ENCODE data around the gene SHROOM3.

DNA sequence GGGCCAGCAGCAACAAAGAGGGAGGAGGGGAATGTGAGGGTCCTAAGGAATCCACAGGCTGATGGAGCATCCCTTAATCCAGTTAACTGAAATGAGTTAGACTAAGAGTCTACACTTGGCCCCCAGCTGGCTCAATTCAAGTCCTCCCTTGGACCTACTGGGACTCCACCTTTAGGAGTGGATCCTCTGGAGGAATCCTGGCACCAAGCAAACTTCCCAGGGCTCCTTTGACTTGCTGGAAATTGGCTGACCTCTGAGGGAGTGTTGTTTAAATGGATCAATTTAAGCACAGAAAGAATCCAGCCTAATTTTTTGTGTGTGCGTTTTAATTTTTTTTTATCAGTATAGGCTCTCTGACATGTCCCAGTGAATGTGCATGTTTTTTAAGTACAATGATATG, 114.7 kb downstream of the SHROOM3 start:
- no peak for TF ChIP-seq POLR2A (IDR thresholded peaks at IDR 0.05)
- TF ChIP-seq, protein P1, sequence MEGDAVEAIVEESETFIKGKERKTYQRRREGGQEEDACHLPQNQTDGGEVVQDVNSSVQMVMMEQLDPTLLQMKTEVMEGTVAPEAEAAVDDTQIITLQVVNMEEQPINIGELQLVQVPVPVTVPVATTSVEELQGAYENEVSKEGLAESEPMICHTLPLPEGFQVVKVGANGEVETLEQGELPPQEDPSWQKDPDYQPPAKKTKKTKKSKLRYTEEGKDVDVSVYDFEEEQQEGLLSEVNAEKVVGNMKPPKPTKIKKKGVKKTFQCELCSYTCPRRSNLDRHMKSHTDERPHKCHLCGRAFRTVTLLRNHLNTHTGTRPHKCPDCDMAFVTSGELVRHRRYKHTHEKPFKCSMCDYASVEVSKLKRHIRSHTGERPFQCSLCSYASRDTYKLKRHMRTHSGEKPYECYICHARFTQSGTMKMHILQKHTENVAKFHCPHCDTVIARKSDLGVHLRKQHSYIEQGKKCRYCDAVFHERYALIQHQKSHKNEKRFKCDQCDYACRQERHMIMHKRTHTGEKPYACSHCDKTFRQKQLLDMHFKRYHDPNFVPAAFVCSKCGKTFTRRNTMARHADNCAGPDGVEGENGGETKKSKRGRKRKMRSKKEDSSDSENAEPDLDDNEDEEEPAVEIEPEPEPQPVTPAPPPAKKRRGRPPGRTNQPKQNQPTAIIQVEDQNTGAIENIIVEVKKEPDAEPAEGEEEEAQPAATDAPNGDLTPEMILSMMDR (IDR thresholded peaks at IDR 0.05) = no peak
